Eye (tissue), 1 donor: ENCODE measurements around the gene PLPPR1.
"Not testable (repeated sequence)": the region's sequence is repeated elsewhere in the genome, so short reads cannot be mapped to it uniquely, and the experiment has no call there.

ENCODE experiments used
- DNase-seq: peaks from one replicate; pipeline ENCODE4 v3.0.0-alpha.2; 2015

PLPPR1 gene

DNA sequence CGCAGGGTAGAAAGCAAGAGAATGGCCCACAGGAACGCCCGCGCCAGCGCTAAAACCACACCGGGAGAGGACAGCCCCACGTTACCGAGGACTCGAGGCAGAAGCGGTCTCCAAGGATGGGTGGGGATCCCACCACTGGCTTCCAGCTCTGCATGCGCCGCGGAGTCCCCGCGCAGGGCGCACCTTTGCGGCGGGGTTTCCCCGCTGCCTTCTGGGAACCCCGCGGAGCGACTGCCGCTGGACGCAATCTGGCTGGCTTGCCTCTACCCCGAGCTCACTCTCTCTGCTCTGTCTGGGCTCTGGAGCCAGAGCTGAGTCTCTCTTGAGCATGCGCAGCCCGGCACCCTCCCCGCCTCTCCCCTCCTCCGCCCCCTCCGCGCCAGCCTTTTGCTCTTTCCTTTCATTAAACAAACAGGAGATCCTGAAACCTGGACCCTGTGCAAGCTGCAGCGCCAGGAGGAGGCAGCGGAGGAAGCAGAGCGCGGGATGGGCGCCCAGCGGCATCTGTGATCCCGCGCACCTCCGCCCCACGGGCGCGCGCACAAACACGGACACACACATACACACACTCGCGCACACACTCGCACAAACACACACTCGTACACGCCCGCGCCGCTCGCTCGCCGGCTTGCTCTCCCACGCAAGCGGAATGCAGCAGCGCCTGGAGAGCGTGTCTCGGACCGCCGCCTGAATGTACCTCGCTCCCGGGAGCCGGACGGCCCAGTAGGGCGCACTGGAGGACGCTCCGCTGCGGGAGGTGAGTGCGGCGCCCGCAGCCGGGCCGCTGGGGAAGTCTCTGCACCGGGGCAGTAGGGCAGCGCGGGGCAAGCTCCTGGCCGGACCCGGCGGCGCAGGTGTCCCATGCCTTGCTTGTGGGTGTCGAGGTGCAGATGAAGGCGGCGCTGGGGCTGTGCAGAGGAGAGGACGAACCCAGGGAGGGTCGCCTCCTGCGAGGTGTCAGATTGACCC is at the start of gene PLPPR1:
PLPPR1 (plus strand) TSS at position 382 of the 969 bp plus-strand sequence.
- peak; percentile 96 for DNase-seq

DNA sequence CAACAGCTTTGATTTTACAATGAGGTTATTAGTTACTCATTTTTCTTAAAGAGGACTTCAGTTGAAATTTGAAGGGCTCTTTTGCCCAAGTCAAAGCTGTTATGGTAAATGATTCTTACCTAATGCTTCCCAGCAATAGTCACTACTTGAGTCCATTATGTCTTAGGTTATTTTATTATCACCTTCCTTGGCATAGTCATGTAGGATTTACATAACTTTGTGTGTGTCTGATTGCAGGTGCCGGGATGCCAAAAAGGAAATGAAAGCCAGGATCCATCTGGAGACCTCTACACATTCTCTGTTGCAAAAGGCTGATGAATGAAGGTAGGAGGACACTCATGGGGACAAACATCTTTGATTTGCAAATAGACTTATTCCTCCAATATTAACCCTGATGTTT is 38.8 kb upstream of the PLPPR1 start:
- DNase-seq = no peak

DNA sequence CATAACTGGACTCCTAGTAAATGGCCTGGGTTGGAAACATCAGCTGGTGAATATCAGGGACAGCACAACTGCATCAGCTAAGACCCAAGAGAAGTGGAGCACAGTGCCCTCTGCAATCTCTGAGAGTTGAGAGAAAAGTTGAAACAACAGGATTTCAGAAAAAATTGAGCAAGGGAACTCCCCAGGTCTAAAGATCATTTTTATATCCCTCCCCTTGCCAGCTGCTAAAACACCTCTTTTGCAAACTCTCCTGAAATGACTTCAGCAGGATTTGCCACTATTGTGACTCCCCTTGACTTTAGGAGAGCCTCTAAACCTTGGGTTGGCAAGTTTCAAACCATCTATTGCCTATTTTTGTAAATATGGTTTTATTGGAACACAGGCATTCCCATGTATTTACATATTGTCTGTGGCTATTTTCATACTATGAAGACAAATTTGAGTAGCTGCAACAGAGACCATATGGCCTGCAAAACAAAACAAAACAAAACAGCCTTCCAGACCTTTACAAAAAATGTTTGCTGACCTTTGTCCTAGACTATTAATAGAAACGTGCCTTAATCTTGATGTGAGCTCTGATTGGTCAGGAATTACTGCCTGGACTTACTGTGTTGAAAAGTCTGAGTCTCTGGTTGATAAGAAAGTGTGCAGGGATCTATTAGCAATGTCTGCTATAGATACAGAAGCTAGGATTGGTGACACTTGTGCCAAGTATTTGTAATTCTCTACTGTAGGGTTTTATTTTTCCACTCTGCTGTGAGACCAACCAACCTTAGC is 37.7 kb upstream of the PLPPR1 start:
- no peak for DNase-seq

DNA sequence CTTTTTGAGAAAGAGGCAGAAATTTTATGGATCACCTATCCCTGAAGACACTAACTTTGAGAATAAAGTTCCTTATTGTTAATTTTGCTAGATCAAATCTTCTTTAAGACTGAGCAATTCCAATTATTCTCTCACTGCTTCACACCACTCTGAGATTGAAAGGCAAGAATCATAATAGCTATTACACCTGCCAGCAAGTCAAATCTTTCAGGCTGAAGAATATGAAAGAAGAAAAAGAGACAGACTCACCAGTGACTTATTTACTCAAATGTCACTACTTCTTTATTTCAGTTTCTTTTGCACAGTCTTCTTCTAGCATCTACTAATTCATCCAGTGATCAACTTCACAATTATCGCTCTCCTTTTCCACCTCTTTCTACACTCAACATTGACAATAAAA is 35.9 kb upstream of the PLPPR1 start:
- no peak for DNase-seq

DNA sequence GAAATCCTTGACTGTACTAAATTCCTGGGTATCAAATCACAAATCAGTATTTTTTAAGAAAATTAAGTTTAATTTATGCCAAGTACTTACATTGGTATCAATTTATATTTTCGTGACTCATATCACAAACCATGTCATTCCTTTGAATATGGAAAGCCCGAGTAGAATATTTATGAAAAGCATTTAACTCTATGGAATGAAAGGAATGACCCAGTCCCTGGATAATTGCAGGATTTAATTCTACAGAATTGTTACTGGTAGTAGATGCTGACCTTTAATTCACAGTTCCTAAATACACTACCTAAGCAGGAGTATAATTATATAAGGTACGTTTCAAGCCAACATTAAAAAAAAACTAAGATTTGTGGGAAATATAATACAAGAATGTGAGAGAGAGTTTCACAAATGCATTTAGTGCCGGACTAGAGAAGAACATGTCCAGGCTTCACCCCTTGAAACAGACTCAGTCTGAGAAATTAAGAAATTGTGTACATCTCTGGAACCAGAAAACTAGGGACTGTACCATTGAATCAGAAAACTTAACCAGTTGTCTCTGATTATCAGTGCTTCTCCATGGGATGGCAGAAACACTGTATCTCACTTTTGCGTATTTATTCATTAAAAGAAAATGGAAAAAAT is 28.5 kb upstream of the PLPPR1 start:
- no peak for DNase-seq

DNA sequence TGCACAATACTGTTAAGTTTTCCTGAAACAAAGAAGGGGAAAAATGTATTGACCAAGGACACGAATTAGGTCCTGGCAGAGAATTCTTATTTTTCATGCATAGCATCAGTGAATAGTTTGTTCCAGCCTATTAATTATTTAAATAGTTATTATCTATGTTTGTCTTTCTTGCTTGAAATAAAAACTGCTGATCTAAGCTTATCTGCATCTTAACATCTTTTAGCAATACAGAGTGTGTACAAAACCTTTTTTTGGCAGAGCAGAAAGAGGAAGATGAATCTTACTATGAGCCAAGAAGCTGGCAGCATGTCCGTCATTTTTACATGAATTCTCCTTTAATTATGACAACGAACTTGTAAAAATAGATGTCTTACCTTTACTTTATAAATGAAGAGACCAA is 23.3 kb upstream of the PLPPR1 start:
- no peak for DNase-seq

DNA sequence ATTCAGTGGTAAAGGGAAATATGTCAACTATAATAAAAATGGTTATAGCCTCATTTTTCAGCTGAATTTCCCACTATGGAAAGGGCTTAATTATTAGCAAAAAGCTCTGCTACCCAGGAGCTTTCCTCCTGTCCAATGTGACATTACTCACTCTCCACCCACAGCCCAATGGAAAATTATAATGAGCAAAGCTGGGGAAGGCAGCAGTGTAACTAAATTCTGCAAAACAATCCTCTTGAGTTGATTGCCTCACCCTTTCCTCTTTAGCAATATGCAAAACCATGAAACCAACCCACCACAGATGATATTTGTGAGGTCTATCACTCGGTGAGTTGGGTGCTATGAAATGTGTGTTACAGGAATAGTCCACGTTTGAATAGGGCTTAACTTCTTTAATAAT is 14.0 kb upstream of the PLPPR1 start:
- no peak for DNase-seq

DNA sequence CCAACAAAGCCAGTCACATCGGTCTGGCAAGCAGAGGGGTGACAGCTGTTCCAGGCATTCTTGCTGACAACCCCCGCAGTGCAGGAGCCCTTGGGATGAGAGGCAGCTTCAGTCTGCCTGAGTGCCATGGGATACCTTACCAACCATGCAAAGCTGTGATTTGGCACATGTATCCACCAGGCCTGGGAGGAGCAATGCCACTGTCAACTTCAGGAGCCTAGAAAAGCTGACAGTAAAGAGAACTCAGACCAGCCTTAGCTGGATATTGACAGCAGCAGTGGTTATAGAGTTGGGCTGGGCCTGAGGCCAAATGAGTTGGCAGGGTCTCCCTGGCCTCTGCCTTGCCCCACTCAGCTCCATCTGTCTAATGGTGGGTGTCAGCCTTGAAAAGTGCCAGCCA is 10.1 kb upstream of the PLPPR1 start:
- DNase-seq = no peak

DNA sequence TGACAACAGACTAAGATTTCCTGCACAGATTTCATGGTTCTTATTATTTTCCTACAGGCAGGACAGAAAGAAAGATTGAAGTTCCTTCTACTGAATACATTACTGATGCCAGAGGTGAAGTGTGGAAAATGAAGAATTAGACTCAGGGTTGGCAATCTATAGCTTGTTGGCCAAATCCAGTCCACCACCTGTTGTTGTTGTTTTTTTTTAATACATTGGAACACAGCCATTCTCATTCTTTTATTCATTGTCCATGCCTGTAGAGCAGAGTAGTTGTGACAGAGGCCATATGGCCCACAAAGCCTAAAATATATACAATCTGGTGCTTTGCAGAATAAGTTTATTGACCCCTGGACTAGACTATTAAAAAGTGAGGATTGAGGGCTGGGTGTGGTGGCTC is 5.8 kb upstream of the PLPPR1 start:
- no peak for DNase-seq

DNA sequence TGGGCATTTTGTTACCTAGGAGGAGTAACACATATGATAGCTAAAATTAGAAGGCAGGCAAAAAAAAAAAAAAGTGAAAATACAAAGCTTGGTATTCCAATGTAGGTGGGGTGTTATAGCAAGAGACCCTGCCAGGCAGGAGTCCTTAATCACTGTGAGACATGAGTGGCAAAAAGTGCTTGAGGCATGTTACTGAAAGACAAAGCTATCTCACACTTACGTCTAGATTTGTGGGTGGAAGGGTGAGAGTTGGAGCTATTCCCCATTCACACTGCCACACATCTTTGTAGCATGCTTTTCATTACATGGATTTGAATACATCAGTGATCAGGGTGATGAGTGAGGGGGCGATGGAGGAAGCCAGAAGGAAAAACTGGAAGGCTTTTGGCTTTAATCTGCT is 2.6 kb upstream of the PLPPR1 start:
- DNase-seq = peak; percentile 16

DNA sequence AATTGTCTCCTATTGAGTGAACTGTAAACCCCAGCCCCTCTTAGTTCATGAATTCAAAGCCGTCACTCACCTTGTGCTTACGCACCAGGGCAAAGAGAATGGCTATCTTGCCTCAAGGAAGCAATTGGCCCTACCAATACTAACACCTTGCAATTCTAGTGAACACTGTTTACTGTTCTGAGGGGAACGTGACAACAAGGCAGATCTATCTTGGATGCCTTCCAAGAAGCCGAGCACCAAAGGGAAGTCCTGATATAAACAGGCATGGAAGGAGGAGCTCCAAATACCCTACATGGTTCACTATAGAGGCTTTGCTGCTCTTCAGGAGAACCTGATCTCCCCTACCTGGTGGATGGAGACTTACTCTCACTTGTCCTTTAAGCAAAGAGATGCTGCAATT is 1.7 kb upstream of the PLPPR1 start:
- DNase-seq = no peak

DNA sequence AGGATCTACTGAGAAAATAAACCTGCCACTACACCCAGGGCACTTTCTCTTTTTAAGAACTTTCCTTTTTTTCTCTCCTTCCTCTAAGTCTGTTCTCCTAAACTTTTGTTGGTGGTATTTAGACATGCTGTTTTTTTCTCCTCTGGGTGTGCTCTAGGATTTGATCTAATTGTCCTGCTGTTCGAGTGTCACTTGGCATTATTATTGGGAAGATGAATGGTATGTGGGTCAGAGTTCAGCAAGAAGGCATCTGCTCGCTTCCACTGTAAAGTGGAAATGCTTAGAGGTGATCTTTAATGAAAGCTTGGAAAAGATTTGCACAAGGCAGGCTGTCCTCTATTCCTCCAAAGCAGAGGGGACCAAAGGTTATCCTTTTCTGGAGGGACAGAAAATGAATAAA is 1.3 kb upstream of the PLPPR1 start:
- peak; percentile 84 for DNase-seq

DNA sequence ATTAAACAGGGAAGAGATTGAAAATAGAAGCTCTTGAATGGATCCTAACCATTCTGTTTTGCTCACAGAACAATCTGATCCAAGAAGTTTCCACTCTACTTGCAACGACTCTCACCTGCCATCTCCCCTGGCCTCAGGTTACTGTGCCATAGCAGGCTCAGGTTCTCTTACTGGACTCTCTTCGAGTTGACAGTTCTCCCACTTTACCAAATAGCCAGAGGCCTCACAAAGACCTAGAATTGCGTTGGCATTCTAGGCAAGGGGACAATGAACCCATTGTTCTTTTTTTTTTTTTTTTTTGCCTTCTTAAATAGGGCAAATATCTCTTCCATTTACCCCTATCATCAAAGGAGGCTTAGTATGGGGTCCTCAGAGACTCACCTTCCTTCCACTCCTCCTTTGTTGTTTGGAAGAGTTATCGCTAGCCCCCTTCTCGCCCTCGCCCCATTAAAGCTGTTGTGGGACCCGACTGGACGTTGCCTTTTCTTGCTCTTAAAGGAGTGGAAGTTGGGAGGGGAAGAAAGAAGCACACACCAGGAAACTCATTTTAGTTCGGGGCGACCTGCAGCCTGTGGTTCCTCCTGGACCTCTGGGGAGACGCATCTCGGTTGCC is 688 bp upstream of the PLPPR1 start:
- DNase-seq = peak; percentile 79

DNA sequence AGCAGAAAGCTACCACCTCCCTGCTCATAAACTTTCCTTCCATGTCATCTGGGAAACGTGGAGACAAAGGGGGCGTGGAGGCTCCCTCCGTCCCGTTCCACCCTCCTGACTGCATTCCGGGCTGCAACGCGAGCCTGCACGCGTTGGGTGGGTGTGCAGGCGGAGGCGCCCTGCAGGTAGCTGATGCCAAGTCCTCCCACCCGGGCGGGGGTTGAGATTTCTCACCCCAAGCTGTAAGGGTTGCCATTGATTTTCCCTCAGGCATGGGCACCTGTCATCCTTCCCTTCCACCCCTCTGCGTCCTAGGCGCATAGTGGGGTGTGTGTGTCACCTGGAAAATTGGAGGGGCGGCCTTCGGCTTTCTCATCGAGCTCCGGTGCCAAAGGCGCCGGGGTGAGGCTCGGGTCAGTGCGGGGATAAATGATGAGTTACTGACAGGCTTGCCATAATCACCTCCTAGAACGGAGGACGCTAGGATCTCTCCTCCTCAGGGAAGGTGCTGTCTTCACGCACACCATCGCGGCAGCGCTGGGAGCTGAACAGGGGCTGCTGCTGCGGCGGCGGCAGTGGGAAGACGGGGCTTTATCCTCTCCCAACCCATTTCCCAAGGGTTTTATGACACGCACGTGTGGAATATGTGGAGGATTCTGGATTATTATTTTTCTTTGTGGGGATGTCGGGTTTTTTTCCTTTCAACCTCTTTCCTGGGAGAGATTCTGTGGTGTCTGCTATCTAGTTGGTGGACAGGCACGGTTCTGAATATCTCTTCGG is 973 bp downstream of the PLPPR1 start:
- DNase-seq = peak; percentile 66

DNA sequence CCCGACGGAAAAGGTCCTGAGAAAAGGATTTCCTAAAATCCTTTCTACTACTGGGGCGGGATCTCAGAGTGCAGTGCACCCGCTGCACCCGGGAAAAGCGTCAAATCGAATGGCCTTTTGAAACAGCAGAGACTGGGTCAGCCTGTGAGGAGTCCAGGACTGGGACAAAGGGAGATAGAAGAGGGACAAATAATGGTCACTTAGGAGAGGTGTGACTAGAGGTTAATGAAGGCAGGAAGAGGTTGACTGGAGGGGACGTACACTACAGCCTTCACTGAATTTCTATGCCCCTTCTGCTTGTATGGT is 1.5 kb downstream of the PLPPR1 start:
- DNase-seq = no peak

DNA sequence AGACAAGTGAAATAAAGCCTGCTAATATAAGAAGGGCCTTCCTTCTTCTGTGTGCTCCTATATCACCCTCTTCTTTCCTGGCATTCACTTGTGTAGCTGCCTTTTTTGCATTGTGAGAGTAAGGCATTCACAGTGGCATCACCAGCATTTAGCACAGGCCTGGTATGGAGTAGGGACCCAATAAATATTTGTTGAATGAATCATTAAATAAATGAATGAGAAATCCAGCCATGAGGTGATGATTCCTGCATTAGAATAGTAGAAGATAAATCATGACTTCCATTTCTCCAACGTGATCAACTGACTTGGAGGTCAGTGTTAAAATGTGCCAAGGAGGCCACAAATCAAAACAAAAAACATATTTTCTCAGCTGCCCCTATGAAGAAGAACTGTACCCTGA is 3.9 kb downstream of the PLPPR1 start:
- no peak for DNase-seq

DNA sequence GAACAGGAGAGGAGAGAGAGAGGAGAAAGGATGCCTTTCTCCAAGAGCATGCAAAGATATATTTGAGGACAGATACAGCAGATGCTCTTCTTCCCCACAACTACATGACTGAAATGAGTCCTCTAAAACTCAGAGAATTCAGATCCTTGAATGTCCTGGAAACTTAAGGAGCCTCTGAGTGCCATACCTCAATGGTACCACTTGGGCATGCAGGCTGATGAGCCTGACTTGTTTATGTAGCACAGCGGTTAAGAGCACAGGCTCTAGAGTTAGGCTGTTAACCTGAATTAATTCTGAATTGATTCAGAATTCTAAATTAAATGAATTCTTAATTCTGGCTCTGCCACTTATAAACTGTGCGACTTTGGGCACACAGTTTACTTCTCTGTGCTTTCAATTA is 5.7 kb downstream of the PLPPR1 start:
- no peak for DNase-seq

DNA sequence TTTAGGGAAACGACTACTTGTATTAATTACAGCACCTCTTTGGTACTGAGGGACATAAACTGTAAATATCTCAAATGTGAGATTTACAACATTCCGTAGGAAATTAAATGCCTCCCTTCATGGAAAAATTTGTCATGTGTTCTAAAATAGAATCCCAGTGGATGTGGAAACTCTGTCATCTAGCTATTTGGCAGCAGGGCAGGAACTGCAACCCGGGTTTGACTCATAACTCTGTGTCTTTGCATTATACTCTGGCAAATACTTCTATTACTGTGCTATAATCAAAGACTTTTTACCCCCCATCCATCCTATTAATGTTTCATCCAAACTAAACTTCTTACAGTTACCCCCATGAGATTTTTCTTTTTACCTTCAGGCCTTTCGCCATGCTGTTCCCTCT is 6.6 kb downstream of the PLPPR1 start:
- DNase-seq = no peak

DNA sequence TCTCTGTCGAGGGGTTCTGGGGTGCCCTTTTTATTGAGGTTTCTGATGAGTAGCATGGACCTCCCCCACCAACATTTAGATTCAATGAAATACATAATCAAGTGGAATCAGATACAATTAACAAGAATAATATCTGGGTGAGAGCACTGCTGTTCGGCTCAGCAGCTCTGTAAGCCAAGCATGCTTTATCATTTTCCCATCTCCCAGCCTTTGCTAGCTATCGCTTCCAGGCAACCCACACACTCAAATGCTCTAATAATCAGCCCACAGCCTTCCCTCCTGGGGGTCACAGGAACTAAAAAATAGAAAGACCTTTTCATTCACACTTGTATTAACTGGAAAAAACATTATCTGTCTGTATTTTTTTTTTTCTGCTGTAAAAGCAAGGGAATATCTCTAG is 8.9 kb downstream of the PLPPR1 start:
- DNase-seq = peak; percentile 56

DNA sequence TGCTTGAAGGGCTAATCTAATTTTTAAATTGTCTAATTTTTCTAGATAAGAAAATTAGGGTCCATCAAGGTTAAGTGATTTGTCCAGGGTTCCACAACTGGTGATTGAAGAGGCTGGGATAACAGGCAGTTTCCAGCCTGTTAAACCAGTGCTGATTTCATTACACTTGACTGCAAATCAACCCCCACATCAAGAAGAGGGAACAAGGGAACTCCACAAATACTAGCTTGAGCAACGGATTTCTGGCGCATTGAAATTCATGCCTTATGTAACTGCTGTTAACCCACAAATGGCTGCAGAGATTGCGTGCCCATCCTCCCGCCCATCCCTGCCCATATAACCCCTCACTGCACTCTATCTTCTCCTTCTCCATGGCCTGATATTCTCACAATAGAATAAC is 10.0 kb downstream of the PLPPR1 start:
- peak; percentile 72 for DNase-seq

DNA sequence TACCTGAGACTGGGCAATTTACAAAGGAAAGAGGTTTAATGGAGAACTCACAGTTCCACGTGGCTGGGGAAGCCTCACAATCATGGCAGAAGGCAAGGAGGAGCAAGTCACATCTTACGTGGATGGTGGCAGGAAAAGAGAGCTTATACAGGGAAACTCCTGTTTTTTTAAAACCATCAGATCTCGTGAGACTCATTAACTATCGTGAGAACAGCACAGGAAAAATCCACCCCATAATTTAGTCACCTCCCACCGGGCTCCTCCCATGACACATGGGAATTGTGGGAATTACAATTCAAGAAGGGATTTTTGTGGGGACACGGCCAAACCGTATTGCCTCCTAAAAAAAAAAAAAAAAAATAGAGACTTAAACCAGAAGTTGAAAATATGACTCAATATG is 11.1 kb downstream of the PLPPR1 start:
- DNase-seq = not testable (repeated sequence)

DNA sequence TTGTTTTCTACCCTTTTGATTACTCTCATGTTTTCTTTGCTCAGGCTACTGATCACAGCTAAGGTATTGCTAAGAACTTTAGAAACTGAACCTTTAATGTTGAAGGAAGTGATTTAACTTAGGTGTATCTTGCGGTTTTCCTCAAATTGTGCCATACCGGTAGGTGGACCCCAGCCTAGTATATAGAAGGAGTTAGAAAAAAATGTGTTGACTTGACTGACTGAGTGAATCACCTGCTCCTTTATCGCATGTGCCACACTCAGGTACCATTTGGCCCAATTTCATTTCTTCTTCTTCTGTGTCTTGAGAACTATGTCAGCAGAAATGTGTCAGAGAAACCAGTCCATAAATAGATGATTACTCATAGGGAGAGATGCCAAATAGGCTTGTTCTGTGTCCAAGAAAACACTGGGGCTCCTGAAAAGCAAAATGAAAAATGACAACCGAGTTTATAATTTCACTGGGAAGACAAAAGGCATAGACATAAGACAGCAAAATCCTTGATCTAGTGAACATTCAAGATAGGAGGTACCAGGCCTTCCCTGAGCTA is 19.4 kb downstream of the PLPPR1 start:
- DNase-seq = no peak
